Measurements from ENCODE around the gene HMGCR. TPM values are rescaled to one million over a fixed set of nuclear protein-coding genes. Genes with fewer than 3 reads are reported as not detected.

Gene HMGCR
- total and polyA plus RNA-seq, 4 donors: 12.4 to 237 (median 77.1) TPM

DNA sequence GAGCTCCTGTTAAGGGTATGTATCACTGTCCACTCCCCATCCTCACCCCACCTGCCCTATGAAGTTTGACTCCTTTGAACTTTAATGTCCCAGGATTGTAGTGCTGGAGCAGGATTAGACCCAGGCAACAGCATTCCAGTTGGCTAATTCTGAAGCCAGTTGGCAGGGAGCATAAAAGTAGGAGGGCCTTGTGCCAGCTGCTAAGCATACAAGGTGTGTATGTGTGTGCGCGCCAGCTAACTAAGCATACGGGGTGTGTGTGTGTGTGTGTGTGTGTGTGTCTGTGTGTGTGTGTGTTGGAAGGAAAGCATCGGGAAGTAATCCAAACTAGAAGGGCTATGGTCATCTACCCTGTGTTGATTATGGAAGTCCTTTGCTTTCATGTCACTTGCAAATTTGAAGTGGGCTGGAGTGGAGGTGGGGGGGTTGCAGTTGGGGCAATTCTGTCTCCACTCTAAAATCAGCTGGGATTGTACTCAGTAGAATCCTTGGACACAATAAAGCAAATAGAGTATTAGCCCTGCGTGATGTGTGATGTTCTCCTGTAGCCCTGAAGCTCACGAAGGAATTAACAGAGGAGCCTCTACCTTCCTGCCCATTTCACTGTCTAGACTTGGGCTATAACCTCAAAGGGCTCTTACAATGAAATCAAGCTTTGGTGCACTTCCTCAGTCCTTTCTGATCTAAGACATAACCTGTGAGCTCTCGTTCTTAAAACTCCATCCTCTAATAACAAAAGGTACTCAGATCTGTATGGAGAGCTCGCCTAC is 26.9 kb downstream of the HMGCR start:
- H3K36me3 ChIP-seq (ENCODE audit: control insufficient read depth in 4 of 4, insufficient read depth in 3 of 4, low read depth in 1 of 4, low read length in 3 of 4): peaks cover 2 to 26% (median 13%) of the 10 kb centered on the region in 4 donors
- peak; percentile 55 for TF ChIP-seq SP1 (IDR thresholded peaks at IDR 0.05)
- TF ChIP-seq, protein P1, sequence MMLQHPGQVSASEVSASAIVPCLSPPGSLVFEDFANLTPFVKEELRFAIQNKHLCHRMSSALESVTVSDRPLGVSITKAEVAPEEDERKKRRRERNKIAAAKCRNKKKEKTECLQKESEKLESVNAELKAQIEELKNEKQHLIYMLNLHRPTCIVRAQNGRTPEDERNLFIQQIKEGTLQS (IDR thresholded peaks at IDR 0.05): peak; percentile 15
- no peak for TF ChIP-seq FOXA1 (IDR thresholded peaks at IDR 0.05)
- TF ChIP-seq RXRA (IDR thresholded peaks at IDR 0.05): peak; percentile 89
- TF ChIP-seq, protein P2, sequence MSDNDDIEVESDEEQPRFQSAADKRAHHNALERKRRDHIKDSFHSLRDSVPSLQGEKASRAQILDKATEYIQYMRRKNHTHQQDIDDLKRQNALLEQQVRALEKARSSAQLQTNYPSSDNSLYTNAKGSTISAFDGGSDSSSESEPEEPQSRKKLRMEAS (IDR thresholded peaks at IDR 0.05): peak; percentile 41
- TF ChIP-seq GABPA (IDR thresholded peaks at IDR 0.05 in 1 of 2, conservative IDR thresholded peaks at IDR 0.05 in 1 of 2): peak in 1 of 2 donors; percentile 28
- peak; percentile 64 to 75 for TF ChIP-seq HNF4A (conservative IDR thresholded peaks at IDR 0.05)
- TF ChIP-seq FOXA2 (IDR thresholded peaks at IDR 0.05): peak; percentile 56
- TF ChIP-seq YY1 (IDR thresholded peaks at IDR 0.05): peak; percentile 52
- TF ChIP-seq, protein P3, sequence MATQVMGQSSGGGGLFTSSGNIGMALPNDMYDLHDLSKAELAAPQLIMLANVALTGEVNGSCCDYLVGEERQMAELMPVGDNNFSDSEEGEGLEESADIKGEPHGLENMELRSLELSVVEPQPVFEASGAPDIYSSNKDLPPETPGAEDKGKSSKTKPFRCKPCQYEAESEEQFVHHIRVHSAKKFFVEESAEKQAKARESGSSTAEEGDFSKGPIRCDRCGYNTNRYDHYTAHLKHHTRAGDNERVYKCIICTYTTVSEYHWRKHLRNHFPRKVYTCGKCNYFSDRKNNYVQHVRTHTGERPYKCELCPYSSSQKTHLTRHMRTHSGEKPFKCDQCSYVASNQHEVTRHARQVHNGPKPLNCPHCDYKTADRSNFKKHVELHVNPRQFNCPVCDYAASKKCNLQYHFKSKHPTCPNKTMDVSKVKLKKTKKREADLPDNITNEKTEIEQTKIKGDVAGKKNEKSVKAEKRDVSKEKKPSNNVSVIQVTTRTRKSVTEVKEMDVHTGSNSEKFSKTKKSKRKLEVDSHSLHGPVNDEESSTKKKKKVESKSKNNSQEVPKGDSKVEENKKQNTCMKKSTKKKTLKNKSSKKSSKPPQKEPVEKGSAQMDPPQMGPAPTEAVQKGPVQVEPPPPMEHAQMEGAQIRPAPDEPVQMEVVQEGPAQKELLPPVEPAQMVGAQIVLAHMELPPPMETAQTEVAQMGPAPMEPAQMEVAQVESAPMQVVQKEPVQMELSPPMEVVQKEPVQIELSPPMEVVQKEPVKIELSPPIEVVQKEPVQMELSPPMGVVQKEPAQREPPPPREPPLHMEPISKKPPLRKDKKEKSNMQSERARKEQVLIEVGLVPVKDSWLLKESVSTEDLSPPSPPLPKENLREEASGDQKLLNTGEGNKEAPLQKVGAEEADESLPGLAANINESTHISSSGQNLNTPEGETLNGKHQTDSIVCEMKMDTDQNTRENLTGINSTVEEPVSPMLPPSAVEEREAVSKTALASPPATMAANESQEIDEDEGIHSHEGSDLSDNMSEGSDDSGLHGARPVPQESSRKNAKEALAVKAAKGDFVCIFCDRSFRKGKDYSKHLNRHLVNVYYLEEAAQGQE (IDR thresholded peaks at IDR 0.05): peak; percentile 51
- TF ChIP-seq JUND (IDR thresholded peaks at IDR 0.05): peak in 1 of 2 donors; percentile 26
- no peak for TF ChIP-seq TAF1 (conservative IDR thresholded peaks at IDR 0.05)
- TF ChIP-seq, protein P4, sequence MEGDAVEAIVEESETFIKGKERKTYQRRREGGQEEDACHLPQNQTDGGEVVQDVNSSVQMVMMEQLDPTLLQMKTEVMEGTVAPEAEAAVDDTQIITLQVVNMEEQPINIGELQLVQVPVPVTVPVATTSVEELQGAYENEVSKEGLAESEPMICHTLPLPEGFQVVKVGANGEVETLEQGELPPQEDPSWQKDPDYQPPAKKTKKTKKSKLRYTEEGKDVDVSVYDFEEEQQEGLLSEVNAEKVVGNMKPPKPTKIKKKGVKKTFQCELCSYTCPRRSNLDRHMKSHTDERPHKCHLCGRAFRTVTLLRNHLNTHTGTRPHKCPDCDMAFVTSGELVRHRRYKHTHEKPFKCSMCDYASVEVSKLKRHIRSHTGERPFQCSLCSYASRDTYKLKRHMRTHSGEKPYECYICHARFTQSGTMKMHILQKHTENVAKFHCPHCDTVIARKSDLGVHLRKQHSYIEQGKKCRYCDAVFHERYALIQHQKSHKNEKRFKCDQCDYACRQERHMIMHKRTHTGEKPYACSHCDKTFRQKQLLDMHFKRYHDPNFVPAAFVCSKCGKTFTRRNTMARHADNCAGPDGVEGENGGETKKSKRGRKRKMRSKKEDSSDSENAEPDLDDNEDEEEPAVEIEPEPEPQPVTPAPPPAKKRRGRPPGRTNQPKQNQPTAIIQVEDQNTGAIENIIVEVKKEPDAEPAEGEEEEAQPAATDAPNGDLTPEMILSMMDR (IDR thresholded peaks at IDR 0.05; ENCODE audit: low read depth, low read length, missing input control): no peak
- no peak for TF ChIP-seq HNF4G (IDR thresholded peaks at IDR 0.05)
- TF ChIP-seq RAD21 (IDR thresholded peaks at IDR 0.05): peak; percentile 35 to 56
- TF ChIP-seq, protein P5, sequence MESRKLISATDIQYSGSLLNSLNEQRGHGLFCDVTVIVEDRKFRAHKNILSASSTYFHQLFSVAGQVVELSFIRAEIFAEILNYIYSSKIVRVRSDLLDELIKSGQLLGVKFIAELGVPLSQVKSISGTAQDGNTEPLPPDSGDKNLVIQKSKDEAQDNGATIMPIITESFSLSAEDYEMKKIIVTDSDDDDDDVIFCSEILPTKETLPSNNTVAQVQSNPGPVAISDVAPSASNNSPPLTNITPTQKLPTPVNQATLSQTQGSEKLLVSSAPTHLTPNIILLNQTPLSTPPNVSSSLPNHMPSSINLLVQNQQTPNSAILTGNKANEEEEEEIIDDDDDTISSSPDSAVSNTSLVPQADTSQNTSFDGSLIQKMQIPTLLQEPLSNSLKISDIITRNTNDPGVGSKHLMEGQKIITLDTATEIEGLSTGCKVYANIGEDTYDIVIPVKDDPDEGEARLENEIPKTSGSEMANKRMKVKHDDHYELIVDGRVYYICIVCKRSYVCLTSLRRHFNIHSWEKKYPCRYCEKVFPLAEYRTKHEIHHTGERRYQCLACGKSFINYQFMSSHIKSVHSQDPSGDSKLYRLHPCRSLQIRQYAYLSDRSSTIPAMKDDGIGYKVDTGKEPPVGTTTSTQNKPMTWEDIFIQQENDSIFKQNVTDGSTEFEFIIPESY (IDR thresholded peaks at IDR 0.05): peak; percentile 50
- H3K27me3 ChIP-seq (ENCODE audit: control insufficient read depth in 4 of 4, insufficient read depth in 4 of 4, low read length in 3 of 4): no peaks in the 10 kb centered on the region
- no peak for DNase-seq (ENCODE audit: low spot score)
- H3K4me1 ChIP-seq (ENCODE audit: control insufficient read depth in 4 of 4, insufficient read depth in 4 of 4, low read length in 3 of 4): peaks cover 0 to 27% (median 21%) of the 10 kb centered on the region in 4 donors
- no peak overlapping the region for H3K4me3 ChIP-seq (ENCODE audit: low read depth in 1 of 3, low read length in 3 of 3)
- H3K27ac ChIP-seq (ENCODE audit: low read depth in 1 of 2, low read length in 2 of 2): no peak overlapping the region
- H3K9ac ChIP-seq (ENCODE audit: low read depth in 1 of 2, low read length in 2 of 2): no peak overlapping the region
- no peaks in the 10 kb centered on the region for H3K9me3 ChIP-seq (ENCODE audit: control insufficient read depth in 4 of 4, low read length in 3 of 4)
- WGBS: 56% methylated on average over 8 of the region's 8 CpGs
